ENCODE data around the gene LRIG1. TPM values are rescaled to one million over a fixed set of nuclear protein-coding genes. Genes with fewer than 3 reads are reported as not detected.
A peak's percentile ranks its signal among the peaks of the same experiment; 100 is the strongest.

Gene LRIG1
- total and polyA plus RNA-seq, 2 of the 8 experiments (the other 6 are each of a cell fraction or from before 2014, with no cell fraction given): 78.1 to 88.7 TPM

DNA sequence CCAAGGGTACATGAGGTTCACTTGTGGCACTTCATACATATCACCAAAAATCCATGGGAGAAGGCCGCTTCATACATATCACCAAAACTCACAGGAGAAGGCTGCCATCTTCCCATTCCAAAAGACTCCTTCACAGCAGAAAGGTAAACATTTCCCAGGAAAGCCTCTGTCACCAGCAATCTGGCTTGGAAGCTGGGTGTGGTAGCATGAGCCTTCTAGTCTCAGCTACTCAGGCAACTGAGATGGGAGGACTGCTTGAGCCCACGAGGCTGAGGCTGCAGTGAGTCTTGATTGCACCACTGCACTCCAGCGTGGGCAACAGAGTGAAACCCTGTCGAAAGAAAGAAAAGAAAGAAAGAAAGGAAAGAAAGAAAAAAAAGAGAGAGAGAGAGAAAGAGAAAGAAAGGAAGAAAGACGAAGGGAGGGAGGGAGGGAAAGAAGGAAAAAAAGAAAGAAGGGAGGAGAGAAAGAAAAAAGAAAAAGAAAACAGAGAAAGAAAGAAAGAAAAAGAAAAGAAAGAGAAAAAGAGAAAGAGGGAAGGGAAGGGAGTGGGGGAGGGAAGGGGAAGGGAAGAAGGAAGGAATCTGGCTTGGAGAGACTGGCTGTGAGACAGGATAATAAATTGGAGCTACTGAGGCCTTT lies 7.2 kb downstream of the LRIG1 start:
- Histone ChIP-seq H4K8ac (ENCODE audit: extremely low read depth, insufficient read depth, low read length) (no peak overlapping the region), H3K4ac (replicated peaks; ENCODE audit: insufficient read length, low read depth, low read length) (no peak overlapping the region), H2BK5ac (ENCODE audit: low read depth, low read length) (no peak overlapping the region; the same call in 1 of the 2 replicates), H2BK20ac (ENCODE audit: low read length) (no peak overlapping the region), H2BK15ac (ENCODE audit: low read length) (no peak overlapping the region), H4K20me1 (replicated peaks in 1 of 2; ENCODE audit: control insufficient read depth in 1 of 2, insufficient read depth in 2 of 2, low read length in 2 of 2) (peaks cover 8 to 29% of the 10 kb centered on the region in 2 experiments), H3K27ac (ENCODE audit: low read depth, low read length) (0 out of 2 replicates have a peak overlapping the region, but pooled peaks have one; percentile 3), H3K4me1 (replicated peaks in 1 of 4; ENCODE audit: control insufficient read depth in 3 of 4, insufficient read depth in 4 of 4, low read length in 3 of 4) (peaks cover 11 to 43% (median 34%) of the 10 kb centered on the region in 4 experiments), H3K23ac (ENCODE audit: insufficient read length) (no peak overlapping the region), H2BK12ac (ENCODE audit: low read depth, low read length) (peak overlapping the region; percentile 61), H2AFZ (ENCODE audit: low read length) (no peak overlapping the region), H4K91ac (replicated peaks; ENCODE audit: insufficient read length, low read length) (peak overlapping the region; percentile 45), H3K4me3 (ENCODE audit: extremely low read depth in 1 of 4, insufficient read depth in 2 of 4, low read depth in 3 of 4, low read length in 4 of 4) (peak overlapping the region in 1 of 4 experiments; percentile 90; a peak in 1 of 8 replicates), H3K9me3 (ENCODE audit: insufficient read depth in 2 of 2, low read depth in 1 of 2, low read length in 1 of 2) (no peaks in the 10 kb centered on the region), H3K18ac (ENCODE audit: extremely low read depth, low read length) (0 out of 2 replicates have a peak overlapping the region, but pooled peaks have one; percentile 2), H3K56ac (replicated peaks; ENCODE audit: insufficient read length, low read depth, low read length) (no peak overlapping the region), H4K5ac (ENCODE audit: insufficient read length, low read depth, low read length) (no peak overlapping the region), H3K4me2 (ENCODE audit: insufficient read depth in 1 of 2, low read depth in 2 of 2, low read length in 2 of 2) (peak overlapping the region; percentile 84 to 93), H3K79me1 (ENCODE audit: low read depth, low read length) (peaks cover 4% of the 10 kb centered on the region), H3K9ac (replicated peaks in 1 of 4; ENCODE audit: extremely low read depth in 1 of 4, low read depth in 3 of 4, low read length in 3 of 4) (0 out of 7 replicates have a peak overlapping the region, but pooled peaks of 1 of the 4 experiments have one; percentile 14), H3K79me2 (ENCODE audit: control insufficient read depth in 1 of 2, insufficient read depth in 2 of 2, low read length in 2 of 2) (peaks cover 42 to 99% of the 10 kb centered on the region in 2 experiments), H2BK120ac (replicated peaks; ENCODE audit: low read depth, low read length) (no peak overlapping the region), H3K23me2 (ENCODE audit: low read depth, low read length) (no peaks in the 10 kb centered on the region; the same call in 1 of the 2 replicates), H3K36me3 (ENCODE audit: control insufficient read depth in 2 of 4, insufficient read depth in 4 of 4, low read length in 3 of 4) (no peaks in the 10 kb centered on the region; a peak in 1 of 8 replicates), H3K27me3 (replicated peaks in 1 of 4; ENCODE audit: control insufficient read depth in 3 of 4, extremely low read depth in 1 of 4, insufficient read depth in 3 of 4, low read length in 3 of 4) (no peaks in the 10 kb centered on the region), H3K14ac (ENCODE audit: insufficient read length) (no peak overlapping the region), H2AK5ac (ENCODE audit: low read depth, low read length) (no peak overlapping the region)
- POLR2A ChIA-PET (ENCODE audit: partially characterized antibody): interaction anchor here (0.8 to 7.5 kb wide), 10 partner anchors 10 to 83 kb away, joined by 3 to 51 read pairs (median 4); no protein-coding TSS in a partner anchor
- FAIRE-seq (no peak), DNase-seq (ENCODE audit: low read depth in 1 of 2, low spot score in 2 of 2) (no peak)
- TF ChIP-seq POLR2A (IDR thresholded peaks at IDR 0.05; ENCODE audit: control extremely low read depth in 1 of 2, low read depth in 2 of 2, low read length in 2 of 2): no peak
- TF ChIP-seq RXRA (IDR thresholded peaks at IDR 0.05; ENCODE audit: insufficient read depth, low read depth, low read length): no peak
- TF ChIP-seq NRF1 (IDR thresholded peaks at IDR 0.05; ENCODE audit: low read depth, low read length): no peak
- no peak for TF ChIP-seq HDAC6 (IDR thresholded peaks at IDR 0.05; ENCODE audit: low read depth, low read length)
- no peak for TF ChIP-seq TAF7 (optimal IDR thresholded peaks at IDR 0.05; ENCODE audit: borderline replicate concordance, low read depth, low read length)
- no peak for TF ChIP-seq MAFK (IDR thresholded peaks at IDR 0.05; ENCODE audit: low read depth, low read length)
- no peak for TF ChIP-seq POLR2AphosphoS5 (IDR thresholded peaks at IDR 0.05; ENCODE audit: low read depth, low read length)
- TF ChIP-seq TAF1 (IDR thresholded peaks at IDR 0.05; ENCODE audit: low read depth, low read length): no peak
- TF ChIP-seq EP300 (IDR thresholded peaks at IDR 0.05; ENCODE audit: borderline replicate concordance in 1 of 2, low read depth in 2 of 2, low read length in 2 of 2): no peak
- TF ChIP-seq ZNF274 (IDR thresholded peaks at IDR 0.05; ENCODE audit: borderline replicate concordance, extremely low read depth, low read length): no peak
- TF ChIP-seq ASH2L (IDR thresholded peaks at IDR 0.05; ENCODE audit: low read length): no peak
- no peak for TF ChIP-seq TBP (IDR thresholded peaks at IDR 0.05; ENCODE audit: low read depth, low read length)
- WGBS, 2 experiments (ENCODE audit: extremely low coverage in 1 of 2, insufficient coverage in 1 of 2, insufficient read length in 1 of 2, insufficient replicate concordance in 2 of 2, low coverage in 1 of 2, low lambda C conversion rate in 2 of 2, missing lambda C conversion rate in 1 of 2): 60% methylated on average over 4 of the region's 5 CpGs; no CpG with 5 or more reads in 1 of the 2 experiments
- CTCF ChIA-PET (ENCODE audit: partially characterized antibody): interaction anchor here (0.9 to 2.6 kb wide), 7 partner anchors 10 to 241 kb away, joined by 3 to 19 read pairs (median 3); no protein-coding TSS in a partner anchor
